Bronchial epithelial cell (primary cell): Measurements from ENCODE around the gene JAG2. TPM values are rescaled to one million over a fixed set of nuclear protein-coding genes. Genes with fewer than 3 reads are reported as not detected.
A peak's percentile ranks its signal among the peaks of the same experiment; 100 is the strongest.

Experiments
- DNase-seq: peaks from one replicate; pipeline ENCODE4 v3.0.0-alpha.2; 2010; ENCODE audit warnings: low read depth
- FAIRE-seq: peaks from 2 replicates; lab custom pipeline; 2011; peaks lifted over from hg19 to GRCh38; lab: Jason Lieb, UNC
- H3K27me3 ChIP-seq: 2 replicates; pipeline ENCODE4 v1.5.1; 2011; ENCODE audit warnings: low read length; ENCODE audit not compliant: control insufficient read depth, insufficient read depth
- H3K36me3 ChIP-seq: 2 replicates; pipeline ENCODE4 v1.5.1; 2011; ENCODE audit warnings: low read length; ENCODE audit not compliant: control insufficient read depth, insufficient read depth
- H3K4me3 ChIP-seq: 2 replicates; pipeline ENCODE4 v1.5.1; 2011; ENCODE audit warnings: mild to moderate bottlenecking, low read depth, low read length, control low read depth
- total RNA-seq: library from RNA; depleted of rRNA; stranded (reverse); fragments of >200 nt; gene quantifications from 2 replicates; pipeline ENCODE4 v1.2.1, GENCODE V29; 2014
- TF ChIP-seq, protein P1 (sequence below): IDR thresholded peaks from 2 replicates; pipeline ENCODE4 v1.5.1; 2011; ENCODE audit warnings: mild to moderate bottlenecking, moderate library complexity, low read length, control low read depth, inconsistent platforms; ENCODE audit not compliant: insufficient read depth, severe bottlenecking

Gene JAG2
- total RNA-seq, 1 donor from 2014 or later = 45.3 TPM

DNA sequence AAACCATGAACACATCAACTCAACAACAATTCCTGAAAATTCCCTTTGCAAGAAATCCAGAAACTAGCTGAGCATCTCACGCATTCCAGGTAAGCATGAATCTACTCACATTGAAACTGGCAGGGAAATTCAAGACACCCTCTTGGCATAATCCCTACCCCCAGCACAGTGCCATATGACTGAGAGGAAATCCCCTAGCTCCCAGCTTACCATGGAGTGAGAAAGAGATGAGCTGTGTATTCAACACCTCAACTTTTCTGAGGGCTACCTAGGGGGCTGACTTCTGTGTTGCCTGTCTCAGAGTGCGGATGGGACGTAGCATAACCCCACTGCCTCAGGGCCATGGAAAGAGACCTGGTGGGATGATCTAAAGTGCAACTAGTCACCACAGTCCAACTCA lies 65.7 kb downstream of the JAG2 start:
- FAIRE-seq = peak; percentile 28
- Histone ChIP-seq H3K27me3 (no peaks in the 10 kb centered on the region), H3K36me3 (no peaks in the 10 kb centered on the region), H3K4me3 (no peak overlapping the region)
- DNase-seq = no peak
- TF ChIP-seq, protein P1, sequence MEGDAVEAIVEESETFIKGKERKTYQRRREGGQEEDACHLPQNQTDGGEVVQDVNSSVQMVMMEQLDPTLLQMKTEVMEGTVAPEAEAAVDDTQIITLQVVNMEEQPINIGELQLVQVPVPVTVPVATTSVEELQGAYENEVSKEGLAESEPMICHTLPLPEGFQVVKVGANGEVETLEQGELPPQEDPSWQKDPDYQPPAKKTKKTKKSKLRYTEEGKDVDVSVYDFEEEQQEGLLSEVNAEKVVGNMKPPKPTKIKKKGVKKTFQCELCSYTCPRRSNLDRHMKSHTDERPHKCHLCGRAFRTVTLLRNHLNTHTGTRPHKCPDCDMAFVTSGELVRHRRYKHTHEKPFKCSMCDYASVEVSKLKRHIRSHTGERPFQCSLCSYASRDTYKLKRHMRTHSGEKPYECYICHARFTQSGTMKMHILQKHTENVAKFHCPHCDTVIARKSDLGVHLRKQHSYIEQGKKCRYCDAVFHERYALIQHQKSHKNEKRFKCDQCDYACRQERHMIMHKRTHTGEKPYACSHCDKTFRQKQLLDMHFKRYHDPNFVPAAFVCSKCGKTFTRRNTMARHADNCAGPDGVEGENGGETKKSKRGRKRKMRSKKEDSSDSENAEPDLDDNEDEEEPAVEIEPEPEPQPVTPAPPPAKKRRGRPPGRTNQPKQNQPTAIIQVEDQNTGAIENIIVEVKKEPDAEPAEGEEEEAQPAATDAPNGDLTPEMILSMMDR = no peak

DNA sequence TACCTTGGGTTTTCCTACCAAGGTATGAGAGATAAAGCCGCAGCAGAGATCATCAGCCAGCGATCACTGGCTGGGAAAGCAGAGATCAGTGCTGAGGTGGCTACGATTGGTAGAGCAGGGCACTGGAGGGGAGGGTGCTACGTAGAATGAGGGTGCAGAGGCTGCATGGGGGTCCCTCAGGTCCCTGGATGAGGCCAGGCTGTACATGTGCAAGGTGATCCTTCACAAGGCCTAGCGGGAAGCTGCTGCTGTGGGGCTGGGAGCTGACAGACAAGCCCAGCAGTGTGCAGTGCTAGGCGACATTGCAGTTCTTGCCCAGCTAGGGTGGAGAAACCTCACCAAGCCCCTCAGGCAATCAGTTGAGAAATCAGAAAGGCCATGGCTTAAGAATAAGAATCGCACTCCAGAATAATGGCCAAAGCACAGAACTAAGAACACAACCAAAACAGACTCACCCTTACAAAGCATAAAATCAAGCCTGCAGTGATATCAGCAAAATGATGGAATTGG lies 66.2 kb downstream of the JAG2 start:
- DNase-seq (no peak), FAIRE-seq (peak; percentile 47)
- Histone ChIP-seq H3K4me3 (no peak overlapping the region), H3K27me3 (no peaks in the 10 kb centered on the region), H3K36me3 (no peaks in the 10 kb centered on the region)
- TF ChIP-seq, protein P1 = no peak

DNA sequence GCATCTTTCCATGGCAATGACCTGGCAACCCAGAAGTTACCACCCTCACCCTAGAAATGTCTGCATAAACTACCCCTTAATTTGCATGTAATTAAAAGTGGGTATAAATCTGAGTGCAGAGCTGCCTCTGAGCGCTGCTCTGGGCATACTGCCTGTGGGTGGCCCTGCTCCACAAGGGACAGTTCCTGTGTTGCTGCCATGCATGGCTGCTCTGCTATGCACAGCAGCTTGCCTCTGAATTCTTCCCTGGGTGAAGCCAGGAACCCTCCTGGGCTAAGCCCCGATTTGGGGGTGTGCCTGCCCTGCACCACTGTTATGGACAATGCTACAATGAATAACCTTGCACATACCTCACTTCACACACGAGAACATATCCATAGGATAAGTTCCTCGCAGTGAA lies 67.7 kb downstream of the JAG2 start:
- Histone ChIP-seq H3K36me3 (no peaks in the 10 kb centered on the region), H3K27me3 (no peaks in the 10 kb centered on the region)
- TF ChIP-seq, protein P1 = no peak

DNA sequence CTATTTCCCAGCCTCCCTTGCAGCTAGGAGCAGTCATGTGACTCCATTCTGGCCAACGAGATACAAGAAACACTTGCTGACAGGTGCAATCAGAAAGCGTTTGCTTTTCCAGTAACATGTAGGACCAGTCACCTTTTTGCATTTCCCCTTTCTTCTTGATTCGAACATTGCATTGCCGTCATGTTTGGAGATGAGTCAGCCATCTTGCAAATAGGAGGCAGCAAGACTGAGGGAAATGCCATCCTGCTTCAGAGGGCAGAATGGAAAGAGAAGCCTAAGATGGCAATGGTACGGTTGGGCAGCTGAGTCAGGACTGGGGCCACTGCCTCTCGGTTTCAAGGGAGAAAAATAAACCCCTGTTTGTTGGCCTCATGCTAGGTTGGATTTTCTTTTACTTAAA lies 68.8 kb downstream of the JAG2 start:
- TF ChIP-seq, protein P1 = no peak
- H3K36me3 ChIP-seq = no peaks in the 10 kb centered on the region
- FAIRE-seq = peak; percentile 68
- DNase-seq = no peak
- H3K4me3 ChIP-seq = no peak overlapping the region
- no peaks in the 10 kb centered on the region for H3K27me3 ChIP-seq

More for the DNA sequence above, 67.7 kb downstream of the JAG2 start:
- no peak for FAIRE-seq
- H3K4me3 ChIP-seq = no peak overlapping the region
- DNase-seq = no peak

DNA sequence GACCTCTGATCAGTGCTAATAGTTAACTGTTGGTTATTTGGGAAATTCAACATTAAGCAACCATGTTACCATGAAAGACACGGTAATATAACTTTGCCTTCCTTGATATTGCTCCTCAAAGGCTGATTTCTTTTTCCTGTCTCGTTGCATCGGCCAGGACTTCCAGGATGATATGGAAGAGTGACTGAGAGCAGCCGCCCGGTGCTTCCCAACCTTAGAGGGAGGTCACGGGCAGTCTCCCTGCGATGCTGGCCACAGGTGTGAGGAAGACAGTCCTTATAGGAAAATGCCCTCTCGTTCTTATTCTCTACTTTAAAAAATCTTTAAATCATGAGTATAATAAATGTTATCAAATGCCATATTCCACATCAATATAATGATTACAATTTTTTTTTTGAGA lies 70.3 kb downstream of the JAG2 start:
- TF ChIP-seq, protein P1 = no peak
- Histone ChIP-seq H3K27me3 (no peaks in the 10 kb centered on the region), H3K4me3 (no peak overlapping the region), H3K36me3 (no peaks in the 10 kb centered on the region)
- FAIRE-seq (no peak), DNase-seq (no peak)

DNA sequence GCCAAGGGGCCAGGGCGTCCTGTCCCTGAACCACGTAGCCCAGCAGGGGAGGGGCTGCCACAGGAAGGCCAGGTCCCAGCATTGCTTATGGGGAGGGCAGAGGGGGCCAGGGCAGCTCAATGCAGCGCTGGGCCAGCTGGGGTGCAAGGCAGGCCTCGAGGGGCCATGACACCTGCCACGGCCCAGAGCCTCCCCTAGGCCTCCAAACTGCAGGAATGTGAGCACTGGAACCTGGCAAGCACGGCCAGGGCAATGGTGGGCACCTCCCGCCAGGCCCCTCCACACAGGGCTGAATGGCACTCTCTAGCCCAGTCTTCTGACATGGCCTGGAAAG lies 70.8 kb downstream of the JAG2 start:
- TF ChIP-seq, protein P1 = no peak
- no peak overlapping the region for H3K4me3 ChIP-seq
- DNase-seq (no peak), FAIRE-seq (no peak)
- H3K36me3 ChIP-seq = no peaks in the 10 kb centered on the region
- H3K27me3 ChIP-seq = no peaks in the 10 kb centered on the region
